Activated CD4-positive, alpha-beta memory T cell treated with anti-CD3 and anti-CD28 coated beads for 36 hours (primary cell): ENCODE results near the gene SMARCD1. TPM values are rescaled to one million over a fixed set of nuclear protein-coding genes. Genes with fewer than 3 reads are reported as not detected.

Source experiments
- CTCF ChIA-PET: fragments of 350-600 bp; sonication (Branson Sonifier 250); formaldehyde crosslinking; loops from one replicate; lab custom pipeline; 2021; ENCODE audit warnings: antibody characterized with exemption, inconsistent platforms; lab: Charles Lee
- POLR2A ChIA-PET: fragments of 350-600 bp; sonication (Branson Sonifier 250); formaldehyde crosslinking; loops from one replicate; lab custom pipeline; 2021; ENCODE audit warnings: antibody characterized with exemption; lab: Charles Lee
- DNase-seq: peaks from one replicate; pipeline ENCODE4 v3.0.0-alpha.2; 2020
- H3K27ac Mint-ChIP-seq: one replicate; pipeline ENCODE4 v1.8.0; 2021; ENCODE audit warnings: mixed read lengths
- H3K27me3 Mint-ChIP-seq: one replicate; pipeline ENCODE4 v1.8.0; 2021; ENCODE audit warnings: mixed read lengths
- H3K36me3 Mint-ChIP-seq: one replicate; pipeline ENCODE4 v1.8.0; 2021; ENCODE audit warnings: mixed read lengths
- H3K4me1 Mint-ChIP-seq: one replicate; pipeline ENCODE4 v1.8.0; 2021; ENCODE audit warnings: low read depth, mixed read lengths
- H3K4me3 Mint-ChIP-seq: one replicate; pipeline ENCODE4 v1.8.0; 2021; ENCODE audit warnings: mild to moderate bottlenecking, mixed read lengths
- H3K9me3 Mint-ChIP-seq: one replicate; pipeline ENCODE4 v1.8.0; 2021; ENCODE audit warnings: mixed read lengths
- intact Hi-C: fragments of 100-400 bp; cut with micrococcal nuclease; formaldehyde crosslinking; loops from one replicate; pipeline ENCODE4 v1.15.1; 2023
- total RNA-seq, 2 experiments: library from RNA; stranded (reverse); gene quantifications; one replicate each; pipeline ENCODE4 v1.2.3, GENCODE V29; 2021

The SMARCD1 gene
- total RNA-seq, 2 experiments from 2014 or later, result 56.1 to 56.3 TPM

GRCh38 chr12:50105913-50106450 is 20.8 kb downstream of the SMARCD1 start:
- CTCF ChIA-PET, result interaction anchor here (1.0 to 1.3 kb wide), 3 partner anchors 18 to 30 kb away, joined by 3 to 5 read pairs (median 4); no protein-coding TSS in a partner anchor
- no peak for DNase-seq
- Mint-ChIP-seq H3K4me1 (peaks cover 8% of the 10 kb centered on the region), H3K27ac (no peak overlapping the region), H3K27me3 (no peaks in the 10 kb centered on the region), H3K9me3 (no peaks in the 10 kb centered on the region), H3K4me3 (no peak overlapping the region), H3K36me3 (peaks cover 4% of the 10 kb centered on the region)
- POLR2A ChIA-PET, result interaction anchor here (0.5 kb wide), 1 partner anchor 116 kb away, joined by 8 read pairs; no protein-coding TSS in a partner anchor
- intact Hi-C loops, result no loop called here

- intact Hi-C loops, result no loop called here
- Mint-ChIP-seq H3K9me3 (no peaks in the 10 kb centered on the region), H3K36me3 (no peaks in the 10 kb centered on the region), H3K4me1 (peaks cover 10% of the 10 kb centered on the region), H3K27ac (no peak overlapping the region), H3K4me3 (no peak overlapping the region), H3K27me3 (no peaks in the 10 kb centered on the region)
- ChIA-PET POLR2A (no interaction called here), CTCF (interaction anchor here (0.6 to 1.3 kb wide), 4 partner anchors 19 to 329 kb away, joined by 3 to 5 read pairs (median 3); no protein-coding TSS in a partner anchor)
- DNase-seq, result no peak
Observed at GRCh38 chr12:50106907-50107306, 21.8 kb downstream of the SMARCD1 start.

- Mint-ChIP-seq H3K36me3 (peaks cover 4% of the 10 kb centered on the region), H3K27me3 (no peaks in the 10 kb centered on the region), H3K9me3 (no peaks in the 10 kb centered on the region), H3K27ac (no peak overlapping the region), H3K4me1 (peaks cover 10% of the 10 kb centered on the region), H3K4me3 (no peak overlapping the region)
- ChIA-PET POLR2A (interaction anchor here (0.6 to 0.7 kb wide), 2 partner anchors 253 to 326 kb away, joined by 3 to 4 read pairs; no protein-coding TSS in a partner anchor), CTCF (interaction anchor here (0.6 to 1.3 kb wide), 5 partner anchors 20 to 330 kb away, joined by 3 to 5 read pairs (median 3); no protein-coding TSS in a partner anchor)
- intact Hi-C loops, result no loop called here
- no peak for DNase-seq
Observed at GRCh38 chr12:50107416-50108268, 22.5 kb downstream of the SMARCD1 start.

GRCh38 chr12:50109319-50109718 is 24.2 kb downstream of the SMARCD1 start:
- DNase-seq, result no peak
- no peak overlapping the region for H3K4me3 Mint-ChIP-seq
- H3K27me3 Mint-ChIP-seq, result no peaks in the 10 kb centered on the region
- H3K9me3 Mint-ChIP-seq, result no peaks in the 10 kb centered on the region
- H3K27ac Mint-ChIP-seq, result no peak overlapping the region
- ChIA-PET CTCF (interaction anchor here (1.3 to 9.4 kb wide), 7 partner anchors 8 to 70 kb away, joined by 4 to 138 read pairs (median 43); partner anchors contain the start of genes GPD1 and SMARCD1), POLR2A (no interaction called here)
- intact Hi-C loops, result no loop called here
- peaks cover 4% of the 10 kb centered on the region for H3K36me3 Mint-ChIP-seq
- peaks cover 21% of the 10 kb centered on the region for H3K4me1 Mint-ChIP-seq

- DNase-seq, result peak; percentile 20
- intact Hi-C loops, result loop anchor here (5.0 to 10.0 kb wide), 2 partner anchors 112 to 205 kb away; no protein-coding TSS in a partner anchor
- Mint-ChIP-seq H3K4me1 (peaks cover 24% of the 10 kb centered on the region), H3K9me3 (no peaks in the 10 kb centered on the region), H3K36me3 (peaks cover 6% of the 10 kb centered on the region), H3K4me3 (no peak overlapping the region), H3K27ac (no peak overlapping the region), H3K27me3 (no peaks in the 10 kb centered on the region)
- CTCF ChIA-PET, result interaction anchor here (0.6 to 9.4 kb wide), 22 partner anchors 9 to 291 kb away, joined by 4 to 138 read pairs (median 17); partner anchors contain the start of genes CERS5, GPD1, LARP4 and SMARCD1
- POLR2A ChIA-PET, result interaction anchor here (2.2 to 4.1 kb wide), 3 partner anchors 8 to 56 kb away, joined by 8 to 34 read pairs (median 21); partner anchors contain the start of genes CERS5 and SMARCD1
Observed at GRCh38 chr12:50110127-50110761, 25.1 kb downstream of the SMARCD1 start.

- ChIA-PET POLR2A (interaction anchor here (1.1 to 4.1 kb wide), 9 partner anchors 9 to 112 kb away, joined by 3 to 34 read pairs (median 6); partner anchors contain the start of genes CERS5, RACGAP1 and SMARCD1), CTCF (interaction anchor here (0.6 to 9.4 kb wide), 40 partner anchors 9 to 620 kb away, joined by 3 to 138 read pairs (median 10); partner anchors contain the start of genes BCDIN3D, CERS5, GPD1 and LARP4)
- peak; percentile 19 for DNase-seq
- H3K4me1 Mint-ChIP-seq, result peaks cover 30% of the 10 kb centered on the region
- H3K4me3 Mint-ChIP-seq, result peak overlapping the region; percentile 92
- H3K27ac Mint-ChIP-seq, result peak overlapping the region; percentile 18
- no peaks in the 10 kb centered on the region for H3K9me3 Mint-ChIP-seq
- H3K27me3 Mint-ChIP-seq, result no peaks in the 10 kb centered on the region
- intact Hi-C loops, result loop anchor here (1.0 to 10.0 kb wide), 4 partner anchors 111 to 393 kb away; partner anchors contain the start of genes DIP2B and LARP4
- peaks cover 11% of the 10 kb centered on the region for H3K36me3 Mint-ChIP-seq
Observed at GRCh38 chr12:50110762-50111351, 25.7 kb downstream of the SMARCD1 start.

GRCh38 chr12:50111395-50111692 is 26.2 kb downstream of the SMARCD1 start:
- no peaks in the 10 kb centered on the region for H3K9me3 Mint-ChIP-seq
- H3K27me3 Mint-ChIP-seq, result no peaks in the 10 kb centered on the region
- ChIA-PET CTCF (interaction anchor here (0.6 to 9.4 kb wide), 49 partner anchors 10 to 876 kb away, joined by 3 to 138 read pairs (median 7); partner anchors contain the start of genes BCDIN3D, CERS5, GPD1 and LARP4), POLR2A (interaction anchor here (0.8 to 4.1 kb wide), 14 partner anchors 8 to 370 kb away, joined by 3 to 34 read pairs (median 6); partner anchors contain the start of genes CERS5, GPD1, LIMA1 and RACGAP1)
- H3K4me3 Mint-ChIP-seq, result peak overlapping the region; percentile 92
- intact Hi-C loops, result loop anchor here (1.0 to 10.0 kb wide), 4 partner anchors 111 to 393 kb away; partner anchors contain the start of genes DIP2B and LARP4
- no peak for DNase-seq
- H3K4me1 Mint-ChIP-seq, result peaks cover 34% of the 10 kb centered on the region
- peaks cover 14% of the 10 kb centered on the region for H3K36me3 Mint-ChIP-seq
- H3K27ac Mint-ChIP-seq, result peak overlapping the region; percentile 93

- intact Hi-C loops, result loop anchor here (1.0 to 10.0 kb wide), 6 partner anchors 27 to 392 kb away; partner anchors contain the start of genes CERS5, DIP2B, LARP4 and SMARCD1
- Mint-ChIP-seq H3K4me1 (peaks cover 39% of the 10 kb centered on the region), H3K27ac (peak within 1 kb of the TSS; percentile 93), H3K36me3 (peaks cover 18% of the 10 kb centered on the region), H3K4me3 (peak within 1 kb of the TSS; percentile 92), H3K27me3 (no peaks in the 10 kb centered on the region), H3K9me3 (no peaks in the 10 kb centered on the region)
- peak; percentile 100 for DNase-seq
- POLR2A ChIA-PET, result interaction anchor here (0.6 to 4.1 kb wide), 23 partner anchors 8 to 370 kb away, joined by 3 to 34 read pairs (median 4); partner anchors contain the start of genes CERS5, GPD1, LARP4 and LIMA1
- CTCF ChIA-PET, result interaction anchor here (0.6 to 9.4 kb wide), 55 partner anchors 9 to 877 kb away, joined by 3 to 138 read pairs (median 5); partner anchors contain the start of genes BCDIN3D, CERS5, GPD1 and LARP4
Observed at GRCh38 chr12:50111693-50112455, 26.7 kb downstream of the SMARCD1 start, which contains the start of gene COX14. Gene COX14 (plus strand): TSS chr12:50112236. CDS start chr12:50120044, 7,808 bp downstream.

GRCh38 chr12:50112456-50113218 is 27.5 kb downstream of the SMARCD1 start:
- H3K36me3 Mint-ChIP-seq, result peaks cover 18% of the 10 kb centered on the region
- peak overlapping the region; percentile 92 for H3K4me3 Mint-ChIP-seq
- H3K9me3 Mint-ChIP-seq, result no peaks in the 10 kb centered on the region
- H3K27ac Mint-ChIP-seq, result peak overlapping the region; percentile 93
- H3K27me3 Mint-ChIP-seq, result no peaks in the 10 kb centered on the region
- H3K4me1 Mint-ChIP-seq, result peaks cover 43% of the 10 kb centered on the region
- intact Hi-C loops, result loop anchor here (1.0 to 10.0 kb wide), 4 partner anchors 27 to 202 kb away; partner anchors contain the start of genes CERS5 and SMARCD1
- ChIA-PET CTCF (interaction anchor here (1.0 to 9.4 kb wide), 30 partner anchors 11 to 818 kb away, joined by 3 to 138 read pairs (median 10); partner anchors contain the start of genes CERS5, GPD1, LARP4 and LIMA1), POLR2A (interaction anchor here (0.6 to 4.1 kb wide), 21 partner anchors 8 to 371 kb away, joined by 3 to 34 read pairs (median 4); partner anchors contain the start of genes CERS5, GPD1, LARP4 and LIMA1)
- no peak for DNase-seq
